HEK293 (cell line): ENCODE results near the gene CSGALNACT2.

Experiments
- CTCF ChIA-PET: fragments of 350-600 bp; formaldehyde crosslinking; extraction: SDS; loops from one replicate; lab custom pipeline; 2021; ENCODE audit warnings: antibody characterized with exemption; lab: Yijun Ruan, JAX
- POLR2A ChIA-PET: fragments of 300-600 bp; formaldehyde crosslinking; extraction: SDS; loops from one replicate; lab custom pipeline; 2020; ENCODE audit warnings: antibody characterized with exemption, inconsistent platforms; lab: Yijun Ruan, JAX
- H3K27ac ChIP-seq: fragments of 200-500 bp; sonication (Bioruptor generic); 2 replicates; pipeline ENCODE4 v1.5.1; 2014; ENCODE audit warnings: low read depth, low read length, control low read depth, inconsistent platforms; ENCODE audit errors: extremely low read depth
- H3K36me3 ChIP-seq, 2 experiments: fragments of 200-500 bp in 1 of 2; sonication (Bioruptor generic) in 1 of 2; 1 replicate in 1 of 2; 2 replicates in 1 of 2; pipeline ENCODE4 v1.5.1; 2014 to 2017; ENCODE audit warnings: inconsistent platforms in 2 of 2, low read length in 2 of 2; ENCODE audit not compliant: control insufficient read depth in 2 of 2, insufficient read depth in 1 of 2
- H3K4me1 ChIP-seq: fragments of 200-500 bp; sonication (Bioruptor generic); 2 replicates; pipeline ENCODE4 v1.5.1; 2014; ENCODE audit warnings: mild to moderate bottlenecking, low read length, inconsistent platforms; ENCODE audit not compliant: control insufficient read depth, insufficient read depth
- H3K4me3 ChIP-seq: 2 replicates; pipeline ENCODE4 v1.5.1; 2011; ENCODE audit warnings: low read depth, mild to moderate bottlenecking, control low read depth, low read length, moderate library complexity
- H3K9me3 ChIP-seq: fragments of 200-500 bp; sonication (Bioruptor generic); 2 replicates; pipeline ENCODE4 v1.5.1; 2014; ENCODE audit warnings: low read depth, low read length, inconsistent platforms; ENCODE audit not compliant: control insufficient read depth, insufficient read depth
- AEBP2 ChIP-seq: fragments of 450-650 bp; formaldehyde crosslinking; IDR thresholded peaks from 2 replicates; pipeline ENCODE4 v1.5.1; 2016; ENCODE audit warnings: missing biosample characterization, missing genetic modification characterization, borderline replicate concordance
- GLI4 ChIP-seq: fragments of 450-650 bp; formaldehyde crosslinking; IDR thresholded peaks from 2 replicates; pipeline ENCODE4 v1.5.1; 2016; ENCODE audit warnings: missing biosample characterization, missing genetic modification characterization
- SETDB1 ChIP-seq: IDR thresholded peaks from one replicate; pipeline ENCODE4 v1.6.1; 2017; ENCODE audit warnings: mild to moderate bottlenecking, low read length, moderate library complexity, mixed read lengths; ENCODE audit not compliant: insufficient read length
- SP3 ChIP-seq: fragments of 450-650 bp; formaldehyde crosslinking; IDR thresholded peaks from 2 replicates; pipeline ENCODE4 v1.5.1; 2016; ENCODE audit warnings: missing biosample characterization, missing genetic modification characterization
- WT1 ChIP-seq: fragments of 450-650 bp; formaldehyde crosslinking; IDR thresholded peaks from 2 replicates; pipeline ENCODE4 v1.5.1; 2016; ENCODE audit warnings: missing biosample characterization, missing genetic modification characterization
- YY2 ChIP-seq: fragments of 450-650 bp; formaldehyde crosslinking; IDR thresholded peaks from 2 replicates; pipeline ENCODE4 v1.5.1; 2016; ENCODE audit warnings: missing biosample characterization, missing genetic modification characterization
- ZBTB10 ChIP-seq: fragments of 450-650 bp; formaldehyde crosslinking; IDR thresholded peaks from 2 replicates; pipeline ENCODE4 v1.5.1; 2016; ENCODE audit warnings: missing biosample characterization, missing genetic modification characterization
- ZNF112 ChIP-seq: fragments of 450-650 bp; formaldehyde crosslinking; IDR thresholded peaks from 2 replicates; pipeline ENCODE4 v1.5.0; 2017; ENCODE audit warnings: missing biosample characterization, missing genetic modification characterization
- ZNF155 ChIP-seq: fragments of 450-650 bp; formaldehyde crosslinking; IDR thresholded peaks from 2 replicates; pipeline ENCODE4 v1.5.1; 2016; ENCODE audit warnings: missing biosample characterization, missing genetic modification characterization
- ZNF26 ChIP-seq: fragments of 450-650 bp; formaldehyde crosslinking; IDR thresholded peaks from 2 replicates; pipeline ENCODE4 v1.5.1; 2016; ENCODE audit warnings: missing biosample characterization, missing genetic modification characterization
- ZNF274 ChIP-seq, 2 experiments: fragments of 200-500 bp in 1 of 2; fragments of 450-650 bp in 1 of 2; sonication (Bioruptor generic) in 1 of 2; formaldehyde crosslinking in 1 of 2; IDR thresholded peaks; 2 replicates each; pipeline versions ENCODE4 v1.5.1 to v1.6.1; 2014 to 2016; ENCODE audit warnings: borderline replicate concordance in 1 of 2, inconsistent platforms in 1 of 2, low read length in 1 of 2, missing biosample characterization in 1 of 2, missing genetic modification characterization in 1 of 2
- ZNF335 ChIP-seq: fragments of 450-650 bp; formaldehyde crosslinking; conservative IDR thresholded peaks from 2 replicates; pipeline ENCODE4 v1.5.1; 2016; ENCODE audit warnings: missing biosample characterization, missing genetic modification characterization
- ZNF391 ChIP-seq: fragments of 450-650 bp; formaldehyde crosslinking; IDR thresholded peaks from 2 replicates; pipeline ENCODE4 v1.5.1; 2016; ENCODE audit warnings: low read depth, missing biosample characterization, missing genetic modification characterization, borderline replicate concordance
- ZNF426 ChIP-seq: fragments of 450-650 bp; formaldehyde crosslinking; IDR thresholded peaks from 2 replicates; pipeline ENCODE4 v1.5.1; 2017; ENCODE audit warnings: missing biosample characterization, missing genetic modification characterization, mild to moderate bottlenecking, inconsistent platforms, moderate library complexity
- ZNF518A ChIP-seq: fragments of 450-650 bp; formaldehyde crosslinking; conservative IDR thresholded peaks from 2 replicates; pipeline ENCODE4 v1.5.1; 2016; ENCODE audit warnings: low read depth, missing biosample characterization, missing genetic modification characterization
- ZNF623 ChIP-seq: fragments of 450-650 bp; formaldehyde crosslinking; IDR thresholded peaks from 2 replicates; pipeline ENCODE4 v1.5.1; 2016; ENCODE audit warnings: missing biosample characterization, missing genetic modification characterization
- ZNF645 ChIP-seq: fragments of 450-650 bp; formaldehyde crosslinking; IDR thresholded peaks from 2 replicates; pipeline ENCODE4; 2016; ENCODE audit warnings: missing biosample characterization, missing genetic modification characterization
- ZNF830 ChIP-seq: fragments of 450-650 bp; IDR thresholded peaks from 2 replicates; pipeline ENCODE4 v1.5.0; 2018; ENCODE audit warnings: missing biosample characterization, missing genetic modification characterization, low read depth, mild to moderate bottlenecking, moderate library complexity
- ZSCAN30 ChIP-seq: fragments of 450-650 bp; IDR thresholded peaks from 2 replicates; pipeline ENCODE4 v1.5.1; 2018; ENCODE audit warnings: missing biosample characterization, mild to moderate bottlenecking, missing genetic modification characterization, moderate library complexity

CSGALNACT2 gene

GRCh38 chr10:43155741-43156140 lies 17.5 kb downstream of the CSGALNACT2 start (continued):
- TF ChIP-seq ZNF518A (tag by site-specific recombination): no peak
- TF ChIP-seq ZNF274 (IDR thresholded peaks at IDR 0.05; ENCODE audit: low read length): no peak
- no peak for TF ChIP-seq ZNF274 (tag by site-specific recombination; IDR thresholded peaks at IDR 0.05; ENCODE audit: borderline replicate concordance)
- no peak for TF ChIP-seq ZNF426 (tag by site-specific recombination)
- no peak for TF ChIP-seq GLI4
- no peak for TF ChIP-seq SETDB1
- TF ChIP-seq ZBTB10 (tag by site-specific recombination): no peak

- Histone ChIP-seq H3K27ac (no peak overlapping the region), H3K36me3 (peaks cover 0 to 6% of the 10 kb centered on the region in 2 experiments; a peak in 1 of 3 replicates), H3K4me1 (0 out of 2 replicates have a peak, but pooled peaks cover 3% of the 10 kb centered on the region), H3K9me3 (no peaks in the 10 kb centered on the region), H3K4me3 (no peak overlapping the region)
- ChIA-PET CTCF (no interaction called here), POLR2A (no interaction called here)
- TF ChIP-seq ZSCAN30 (no peak), YY2 (tag by site-specific recombination) (no peak), ZNF335 (tag by site-specific recombination) (no peak), ZNF155 (no peak), ZNF26 (tag by site-specific recombination) (no peak), ZNF274 (IDR thresholded peaks at IDR 0.05; ENCODE audit: low read length) (no peak), ZNF274 (tag by site-specific recombination; IDR thresholded peaks at IDR 0.05; ENCODE audit: borderline replicate concordance) (no peak), SP3 (tag by site-specific recombination) (no peak), ZNF830 (no peak), AEBP2 (tag by site-specific recombination) (no peak), ZNF391 (tag by site-specific recombination) (no peak), ZNF112 (tag by site-specific recombination) (no peak), ZNF645 (no peak), ZNF623 (tag by site-specific recombination) (no peak), ZBTB10 (tag by site-specific recombination) (no peak), WT1 (tag by site-specific recombination) (no peak)
Observed at GRCh38 chr10:43156590-43157341, 18.5 kb downstream of the CSGALNACT2 start.
